ENCODE data around the gene NOP9.

- no peak for TF ChIP-seq CTCF (IDR thresholded peaks at IDR 0.05; ENCODE audit: insufficient read depth, low read depth, low read length)
- no peak for TF ChIP-seq EZH2 (IDR thresholded peaks at IDR 0.05; ENCODE audit: insufficient read depth, low read length)
Measured at GRCh38 chr14:24313913-24314312, 14.3 kb downstream of the NOP9 start.

All from astrocyte (in vitro differentiated cells and primary cell).